HG02763 (cell line): ENCODE data around the gene SLX4IP.

Experiments
- ATAC-seq: cut with Tn5 transposase; IDR thresholded peaks from one replicate; pipeline ENCODE4 v1.9.1; 2021; ENCODE audit warnings: mild to moderate bottlenecking, moderate library complexity; ENCODE audit not compliant: unreplicated experiment

SLX4IP gene

DNA sequence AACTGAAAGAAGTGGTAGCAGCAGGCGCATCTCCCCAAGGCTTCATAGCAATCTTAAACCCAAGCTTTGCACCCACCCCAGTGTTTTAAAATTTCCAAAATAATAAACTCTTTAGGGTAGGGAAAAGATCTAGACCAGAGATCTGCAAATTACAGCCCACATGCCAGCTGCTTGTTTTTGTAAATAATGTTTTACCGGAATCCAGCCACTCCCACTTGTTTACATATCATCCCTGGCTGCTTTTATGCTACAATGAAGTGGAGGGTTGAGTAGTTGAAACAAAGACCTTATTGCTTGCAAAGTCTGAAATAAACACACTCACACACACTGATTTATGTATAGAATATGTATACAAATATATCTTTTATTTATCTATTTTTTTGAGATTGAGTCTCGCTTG, 30.0 kb downstream of the SLX4IP start:
- ATAC-seq, result no peak

DNA sequence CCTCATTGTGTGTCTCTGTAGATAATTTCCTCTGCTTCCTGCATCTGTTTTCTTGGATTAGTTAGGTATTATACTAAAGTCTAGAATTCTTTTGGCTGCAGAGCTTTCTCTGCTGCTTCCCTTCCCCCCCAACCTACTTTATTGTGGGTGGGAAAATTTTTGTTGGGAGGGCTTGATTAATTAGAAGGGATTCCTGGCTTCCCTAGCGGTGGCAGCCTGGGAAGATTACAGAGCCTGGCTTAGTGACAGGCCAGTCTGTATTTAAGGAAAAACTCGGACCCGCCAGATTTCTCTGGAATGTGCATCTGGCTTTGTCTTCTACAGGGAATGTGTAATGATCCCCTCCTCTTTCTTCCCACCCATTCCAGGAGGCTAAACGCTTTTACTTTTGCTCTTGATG, 31.2 kb downstream of the SLX4IP start:
- ATAC-seq, result no peak

DNA sequence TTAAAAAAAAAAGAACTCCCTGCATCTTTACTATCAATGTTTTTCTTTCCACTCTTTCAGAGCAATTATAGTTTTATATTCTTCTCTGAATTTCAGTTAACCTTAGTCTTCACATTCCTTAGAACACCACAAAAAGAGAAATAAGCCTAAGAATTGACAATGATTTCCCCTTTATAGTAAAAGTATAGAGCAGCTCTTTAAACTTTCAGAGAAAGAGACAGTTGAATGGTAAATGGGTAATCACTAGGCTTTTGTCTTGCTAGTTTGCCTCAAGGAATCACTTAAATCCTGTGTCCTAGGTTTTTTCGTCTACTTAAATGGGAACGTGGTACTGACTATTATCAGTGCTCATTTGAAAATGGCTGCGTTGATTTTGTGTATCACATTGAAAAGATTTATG, 31.8 kb downstream of the SLX4IP start:
- ATAC-seq, result no peak

DNA sequence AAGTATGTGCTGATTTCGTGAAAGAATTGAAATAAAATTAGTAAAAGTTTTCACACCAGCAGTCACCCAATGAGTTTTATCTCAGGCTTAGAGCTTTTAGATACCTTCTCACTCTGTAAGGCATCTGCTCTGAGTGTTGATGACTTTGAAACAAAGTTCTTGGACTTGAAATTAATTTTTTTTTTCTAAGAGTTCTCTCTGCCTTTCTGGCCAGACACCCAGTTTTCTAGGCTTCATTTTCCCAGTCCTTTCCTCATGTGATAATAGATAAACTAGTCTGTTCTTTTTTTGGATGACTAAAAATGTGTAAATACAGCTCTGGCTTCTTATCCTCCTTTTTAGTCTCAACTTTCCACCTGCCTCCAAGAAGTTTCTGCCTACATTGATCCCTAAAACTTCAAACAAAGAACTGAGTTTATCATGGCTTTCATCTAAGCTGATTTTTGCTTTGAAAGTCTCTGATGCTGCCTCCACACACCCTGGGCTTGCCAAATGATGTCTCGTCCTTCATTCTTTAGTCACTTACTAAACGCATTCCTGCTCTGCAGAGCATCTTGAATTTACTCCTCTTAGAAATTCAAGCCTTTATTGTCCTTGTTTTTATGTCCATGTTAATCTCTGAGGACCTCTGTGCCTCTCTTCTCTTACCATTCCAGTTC, 32.7 kb downstream of the SLX4IP start:
- no peak for ATAC-seq

DNA sequence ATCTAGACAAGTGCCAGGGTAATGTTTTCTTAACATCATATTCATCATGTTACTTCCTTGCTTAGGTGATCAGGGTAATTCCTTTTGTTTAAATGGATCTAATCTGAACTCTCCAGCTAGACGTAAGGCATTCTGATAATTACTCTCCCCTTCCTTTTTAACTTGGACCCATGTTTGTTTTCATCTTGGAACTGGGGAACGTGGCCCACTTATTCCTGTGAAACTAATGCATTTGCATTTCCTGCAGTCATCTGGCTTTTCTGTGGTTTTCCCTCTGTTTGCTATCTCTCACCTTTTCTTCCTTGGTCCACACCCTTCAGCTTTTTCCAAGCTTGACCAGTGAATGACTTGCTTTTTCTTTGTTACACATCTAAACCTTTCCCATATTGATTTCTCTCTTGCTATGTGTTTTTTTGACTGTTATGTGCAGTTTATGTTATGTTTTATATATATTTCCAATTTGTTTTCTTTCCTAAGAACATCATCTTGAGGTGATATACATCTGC, 33.3 kb downstream of the SLX4IP start:
- ATAC-seq, result no peak

DNA sequence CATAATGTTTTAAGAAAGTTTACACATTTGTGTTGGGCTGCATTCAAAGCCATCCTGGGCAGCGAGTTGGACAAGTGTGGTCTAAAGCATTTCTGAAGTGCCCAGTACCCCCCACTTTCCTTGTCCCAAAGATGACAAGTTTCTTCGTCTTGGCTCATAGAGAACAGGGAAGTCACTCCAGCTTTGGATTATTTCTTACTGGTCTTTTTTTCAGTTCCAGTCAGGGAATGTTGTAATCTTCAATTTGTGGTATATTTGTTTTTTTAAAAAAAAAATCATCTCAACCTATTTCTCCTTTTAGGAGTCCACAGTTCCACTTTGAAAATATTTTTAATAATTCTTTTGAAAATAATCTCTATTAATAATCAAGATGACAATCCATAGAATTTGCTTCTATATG, 34.0 kb downstream of the SLX4IP start:
- ATAC-seq, result no peak

DNA sequence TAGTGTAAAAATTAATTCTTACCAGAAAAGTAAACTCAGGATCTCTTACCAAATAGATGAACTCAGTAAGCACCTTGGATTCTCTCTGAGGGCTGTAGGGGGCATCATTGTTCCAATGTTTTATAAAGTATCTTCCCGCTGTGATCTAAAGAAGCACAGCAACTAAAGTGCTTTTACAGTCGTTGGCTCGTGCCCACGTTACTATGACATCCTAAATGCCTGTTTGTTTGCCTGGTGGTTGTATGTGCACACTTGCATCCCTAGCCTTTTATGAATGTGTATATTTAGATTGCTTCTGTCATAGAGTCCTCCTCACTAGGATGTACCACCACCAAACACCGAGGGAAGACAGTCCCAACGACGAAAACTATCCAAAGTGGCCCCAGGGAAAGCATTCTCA, 34.5 kb downstream of the SLX4IP start:
- no peak for ATAC-seq

DNA sequence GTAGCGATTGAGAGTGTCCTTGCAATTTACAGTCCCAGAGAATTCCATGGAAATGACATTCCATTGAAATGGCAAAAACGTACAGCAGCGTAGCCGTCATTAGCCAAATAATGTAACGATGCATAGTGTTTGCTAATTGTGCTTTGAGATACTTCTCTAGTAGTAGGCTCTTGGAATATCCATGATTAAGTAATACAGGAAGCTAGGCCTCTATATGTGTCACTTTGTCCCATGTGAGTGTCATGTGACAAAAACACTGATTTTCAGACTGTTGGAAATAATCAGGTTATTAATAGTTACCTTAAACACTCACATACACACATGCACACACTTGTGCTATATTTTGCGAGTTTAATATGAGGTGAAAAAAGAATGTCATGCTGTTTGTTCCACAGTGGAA, 35.2 kb downstream of the SLX4IP start:
- no peak for ATAC-seq

DNA sequence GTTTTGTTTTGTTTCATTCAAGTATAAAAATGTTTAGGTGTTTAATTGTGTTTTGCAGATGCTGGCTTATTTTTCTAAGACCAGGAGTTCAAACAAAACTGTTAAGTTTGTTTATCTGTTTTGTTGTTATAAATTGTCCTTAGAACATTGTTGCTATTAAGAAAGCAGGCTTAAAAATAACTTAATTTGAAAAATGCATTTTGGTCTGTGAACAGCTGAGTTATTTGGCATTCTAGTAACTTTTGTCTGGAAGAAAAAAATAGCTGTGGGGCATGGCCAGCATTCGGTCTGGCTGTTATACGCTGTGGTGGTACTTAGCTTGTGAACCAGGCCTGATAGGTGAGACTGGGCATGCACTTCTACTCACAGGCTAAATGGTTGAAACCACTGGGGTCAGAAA, 37.8 kb downstream of the SLX4IP start:
- ATAC-seq, result no peak

DNA sequence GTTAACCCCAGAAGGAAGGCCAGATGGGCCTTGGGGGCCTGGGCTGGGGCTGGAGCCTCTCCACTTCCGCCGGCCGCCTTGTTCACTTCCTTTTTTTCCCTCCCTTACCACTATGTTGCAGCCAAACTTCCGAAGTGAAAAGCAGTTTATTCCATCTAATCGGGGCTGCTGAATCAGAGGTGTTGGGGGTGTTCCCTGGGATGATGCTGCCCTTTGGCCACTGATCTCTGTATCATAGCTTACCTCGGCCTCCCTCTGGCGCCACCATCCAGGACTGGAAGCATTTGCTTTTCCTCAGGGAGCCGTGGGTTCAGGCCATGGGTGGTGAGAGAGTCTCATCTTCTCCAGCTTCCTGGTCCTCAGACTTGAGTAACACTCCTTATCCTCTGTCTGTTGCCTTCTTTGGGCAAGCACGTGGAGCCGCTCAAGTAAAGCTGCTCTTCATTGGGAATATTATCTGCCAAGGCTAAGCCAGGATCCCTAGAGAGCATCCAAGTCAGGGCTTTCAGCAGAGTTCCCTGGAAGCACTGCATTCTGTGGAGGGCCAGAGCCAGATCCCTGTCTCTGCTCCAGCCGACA, 39.6 kb downstream of the SLX4IP start:
- ATAC-seq, result no peak

DNA sequence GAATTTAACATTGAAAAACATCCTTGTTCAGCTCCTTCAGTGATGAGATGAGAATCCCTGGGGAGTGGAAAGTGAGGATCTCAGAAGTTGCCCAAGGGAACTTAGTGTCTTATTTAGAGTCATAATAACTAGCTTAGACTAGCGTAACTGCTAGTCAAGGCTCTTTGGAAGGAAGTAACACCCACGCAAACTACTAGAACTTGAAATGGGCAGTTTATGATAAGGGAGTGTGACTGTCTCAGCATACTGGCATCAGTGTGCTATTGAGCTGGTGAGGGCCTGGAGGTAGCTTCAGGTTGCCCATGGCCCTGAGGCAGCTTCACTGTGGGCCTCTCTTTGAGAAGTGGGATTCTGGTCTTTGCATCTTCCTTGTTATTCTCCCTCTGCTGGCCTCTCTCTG, 40.1 kb downstream of the SLX4IP start:
- no peak for ATAC-seq

DNA sequence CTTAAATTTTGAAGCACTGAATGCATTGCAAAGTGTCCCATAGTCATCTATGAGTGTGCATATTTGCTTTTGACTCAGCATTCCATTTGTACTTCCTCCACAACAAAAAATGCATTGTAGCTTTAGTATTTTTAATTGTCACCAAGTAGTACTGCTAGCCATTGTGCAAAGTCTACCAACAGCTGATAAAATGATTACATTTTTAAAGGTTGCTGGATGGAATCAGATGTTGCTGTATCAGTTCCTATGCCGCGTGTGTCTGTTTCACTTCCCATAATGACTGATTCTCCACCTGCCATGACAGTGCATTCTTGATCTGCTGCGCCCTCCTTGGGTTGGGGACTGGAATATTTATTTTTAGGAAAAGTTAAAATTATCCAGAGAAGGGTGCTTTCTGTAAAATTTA, 41.2 kb downstream of the SLX4IP start:
- peak; percentile 74 for ATAC-seq

DNA sequence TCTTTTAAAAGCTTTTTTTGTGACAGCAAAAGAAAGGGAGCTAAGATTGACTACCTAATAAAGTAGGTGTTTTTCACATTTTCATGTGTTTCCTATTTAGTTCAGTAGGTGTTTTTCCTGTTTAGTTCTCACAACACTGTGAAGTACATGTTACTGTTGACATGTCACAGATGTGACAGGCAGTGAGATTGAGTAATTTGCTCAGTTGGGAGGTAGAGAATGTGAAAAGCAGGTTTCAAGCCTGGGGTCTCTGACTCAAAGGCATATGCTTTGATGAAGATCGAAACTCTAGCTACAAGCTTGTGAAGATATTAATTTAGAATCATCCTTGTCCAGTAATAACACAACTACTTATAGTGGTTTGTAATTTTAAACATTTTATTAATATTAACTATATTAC, 43.1 kb downstream of the SLX4IP start:
- peak; percentile 54 for ATAC-seq

DNA sequence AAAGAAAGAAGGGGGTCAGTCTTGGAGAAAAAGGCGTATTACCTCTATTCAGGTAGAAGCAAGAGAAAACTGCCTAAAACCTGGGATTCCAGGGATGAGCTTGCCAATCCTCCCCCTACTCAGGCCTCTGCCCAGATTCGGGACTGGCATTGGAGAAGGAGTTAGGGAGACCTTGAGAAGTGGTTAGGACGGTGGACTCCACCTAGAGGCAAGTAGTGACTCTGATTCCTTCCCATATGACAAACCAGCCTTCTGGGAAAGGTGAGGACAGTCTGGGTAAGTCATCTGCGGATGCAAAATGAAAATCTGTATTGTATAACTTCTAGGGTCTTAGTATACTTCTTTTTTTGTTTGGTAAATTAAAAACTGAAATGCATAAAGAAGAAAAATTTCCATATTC, 43.8 kb downstream of the SLX4IP start:
- ATAC-seq, result no peak

DNA sequence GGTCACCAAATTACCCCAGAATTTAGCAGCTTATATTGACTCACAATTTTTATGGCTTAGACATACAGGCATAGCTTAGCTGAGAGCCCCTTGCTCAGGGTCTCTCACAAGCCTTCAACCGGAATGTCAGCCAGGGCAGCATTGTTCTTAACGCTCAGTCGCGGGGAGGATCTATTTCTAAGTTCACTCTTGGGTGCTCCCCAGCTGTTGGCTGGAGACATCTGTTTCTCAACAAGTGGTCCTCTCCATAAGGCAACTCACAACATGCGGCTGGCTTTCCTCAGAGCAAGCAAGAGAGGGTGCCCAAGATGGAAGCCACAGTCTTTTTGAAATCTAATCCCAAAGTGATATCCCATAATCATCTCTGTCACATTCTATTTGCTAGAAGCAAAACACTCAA, 46.6 kb downstream of the SLX4IP start:
- no peak for ATAC-seq

DNA sequence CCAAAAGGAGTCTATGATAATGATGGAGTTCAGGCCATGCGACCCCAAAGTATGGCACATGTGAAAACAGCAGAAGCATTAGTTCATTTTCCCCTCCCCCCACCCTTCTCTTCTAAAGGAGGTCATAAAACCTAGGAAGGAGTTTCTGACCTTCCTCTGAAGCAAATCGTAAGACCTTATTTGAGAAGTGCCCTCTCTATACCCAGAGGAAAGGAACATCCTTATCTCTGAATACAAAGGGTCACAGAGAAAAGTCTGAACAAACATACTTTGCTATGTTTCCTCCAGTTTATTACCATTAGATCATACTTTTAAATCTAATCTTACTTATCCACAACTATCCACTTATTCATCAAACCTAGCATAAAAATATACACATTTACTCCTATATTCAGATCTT, 48.6 kb downstream of the SLX4IP start:
- no peak for ATAC-seq

DNA sequence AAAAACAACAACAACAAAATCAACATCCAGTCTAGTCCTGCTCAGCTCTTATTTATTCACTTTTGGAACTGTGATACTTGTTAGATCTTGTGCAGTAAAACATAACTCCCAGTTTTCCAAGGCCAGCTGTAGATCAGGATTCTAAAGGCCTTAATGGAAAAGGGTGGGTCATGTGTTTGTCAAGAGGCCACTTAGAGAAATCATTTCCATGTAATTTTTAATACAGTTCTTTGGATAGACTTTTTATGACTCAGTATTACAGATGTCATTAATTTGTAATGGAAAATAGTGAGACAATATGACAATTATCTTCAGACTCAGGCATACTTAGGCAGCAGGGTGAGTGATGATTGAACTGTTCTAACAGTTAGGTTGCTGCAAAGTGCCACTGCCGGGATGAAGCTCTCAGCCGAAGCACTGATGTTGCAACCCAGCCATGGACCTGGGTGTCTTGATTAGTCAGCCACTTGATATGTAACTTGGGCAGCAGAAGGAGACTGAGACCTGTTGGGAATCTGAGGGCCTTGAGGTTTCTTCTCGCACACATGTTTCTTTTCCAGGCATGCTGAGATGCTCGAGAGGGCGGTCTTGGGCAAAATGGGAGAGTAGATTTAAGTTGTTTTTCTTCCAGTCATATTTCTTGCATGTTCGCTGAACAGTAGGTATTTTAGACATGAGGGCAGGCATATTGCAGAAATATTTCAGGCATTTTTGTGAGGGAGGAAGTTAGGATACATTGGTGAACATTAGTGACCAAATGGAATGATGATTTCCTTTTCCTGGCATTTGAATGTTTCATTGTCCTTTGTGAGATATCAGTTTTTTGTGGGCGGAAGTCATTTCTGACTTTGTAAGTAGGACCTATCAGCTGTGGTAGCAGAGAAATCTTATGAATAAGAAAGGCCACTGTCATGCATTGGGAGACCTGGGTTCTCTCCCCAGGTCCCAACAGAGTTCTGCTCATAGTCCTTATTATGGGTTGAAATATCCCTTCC, 52.3 kb downstream of the SLX4IP start:
- no peak for ATAC-seq

DNA sequence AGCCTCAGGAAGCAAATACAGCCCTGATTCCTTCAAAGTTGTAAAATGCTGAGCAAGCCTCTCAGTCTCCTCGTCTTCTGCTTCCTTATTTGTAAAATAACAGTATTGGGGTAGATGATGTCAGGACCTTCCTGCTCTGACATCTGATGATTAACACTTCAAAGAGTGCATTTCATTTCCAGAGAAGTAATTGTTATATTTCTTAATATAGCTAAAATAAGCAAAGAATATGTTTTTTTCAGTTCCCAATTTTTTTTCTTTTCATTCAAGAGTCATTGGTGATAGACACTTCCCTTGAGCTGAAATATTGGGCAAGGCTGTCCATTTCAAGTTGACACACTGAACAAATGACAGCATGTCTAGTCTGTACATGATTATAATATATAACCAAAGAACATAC, 53.4 kb downstream of the SLX4IP start:
- ATAC-seq, result no peak

DNA sequence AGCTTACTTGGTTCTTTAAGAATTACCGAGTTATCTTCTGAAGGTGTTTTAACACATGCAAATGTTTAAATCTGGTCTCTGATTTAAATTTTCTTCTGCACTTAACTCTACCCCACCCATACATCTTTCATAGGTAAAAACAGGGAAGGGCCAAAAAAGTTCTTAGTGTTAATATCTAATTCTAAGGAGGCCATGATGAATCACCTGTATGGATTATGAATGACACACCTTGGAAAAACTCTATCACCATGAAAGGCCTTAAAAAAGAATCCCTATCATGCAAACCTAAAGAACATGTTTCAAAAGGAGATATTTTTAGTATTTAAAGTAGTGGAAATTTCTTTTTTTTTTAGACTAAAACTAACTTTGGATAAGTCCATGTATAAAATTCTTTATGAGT, 54.7 kb downstream of the SLX4IP start:
- no peak for ATAC-seq

DNA sequence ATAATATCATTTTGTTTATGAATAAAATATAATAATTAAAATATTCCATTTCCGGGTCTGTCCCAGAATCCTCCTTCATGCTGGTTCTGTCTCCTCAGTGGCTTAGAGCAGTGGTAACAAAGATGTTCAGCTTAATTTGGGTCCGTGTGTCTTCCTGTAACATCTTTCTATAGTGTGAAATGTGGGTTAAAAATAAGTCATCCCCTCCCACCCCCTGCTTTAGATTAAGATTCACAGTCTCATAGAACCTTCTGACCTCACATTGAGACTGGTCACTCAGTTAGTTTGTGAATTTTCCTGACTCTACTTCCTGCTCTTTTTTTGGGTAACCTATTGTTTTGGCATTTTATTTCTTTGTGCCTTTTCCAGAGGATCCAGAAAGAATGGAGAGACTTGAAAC, 55.2 kb downstream of the SLX4IP start:
- no peak for ATAC-seq

DNA sequence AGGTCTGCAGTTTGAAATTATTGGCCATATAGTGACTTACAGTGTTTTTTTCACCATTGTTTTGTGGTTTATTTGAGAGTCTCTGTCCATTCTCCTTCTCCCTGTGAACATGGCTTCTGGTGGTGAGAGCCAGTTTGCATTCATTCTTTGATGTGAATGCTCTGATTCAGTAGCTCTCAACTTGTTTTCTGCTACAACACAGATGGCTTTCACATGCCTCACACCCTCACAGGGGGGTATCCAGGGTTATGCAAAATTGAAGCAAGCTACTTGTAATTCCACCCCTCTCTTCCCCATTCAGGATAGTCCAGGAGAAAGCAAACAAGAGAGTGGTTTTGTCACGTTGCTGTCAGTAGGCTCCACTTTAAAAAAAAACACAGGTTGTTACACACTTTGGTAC, 55.6 kb downstream of the SLX4IP start:
- ATAC-seq, result no peak

DNA sequence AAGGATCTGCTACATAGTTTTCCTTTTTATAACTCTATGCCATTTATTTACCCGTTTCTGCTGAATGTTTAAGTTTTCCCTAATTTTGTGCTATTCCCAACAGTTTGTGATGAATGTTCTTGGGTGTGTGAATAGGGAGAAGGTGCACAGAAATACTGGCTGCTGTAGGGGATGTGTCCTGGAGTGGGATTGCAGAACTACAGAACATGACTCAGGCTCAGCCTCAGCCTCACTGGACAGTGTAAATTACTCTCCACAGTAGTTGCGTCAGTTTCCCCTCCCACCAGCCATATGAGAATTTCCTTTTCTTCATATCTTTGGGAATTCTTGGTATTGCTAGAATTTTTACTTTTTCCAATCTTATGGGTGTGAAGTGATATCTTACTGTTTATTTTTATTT, 57.0 kb downstream of the SLX4IP start:
- no peak for ATAC-seq
